ENCODE measurements around the gene RMND5A. TPM values are rescaled to one million over a fixed set of nuclear protein-coding genes. Genes with fewer than 3 reads are reported as not detected.

Gene RMND5A
- total RNA-seq, 1 donor from 2014 or later, result 44.3 TPM

GRCh38 chr2:86675104-86675503 is 45.0 kb upstream of the RMND5A start:
- Mint-ChIP-seq H3K36me3 (no peaks in the 10 kb centered on the region), H3K27ac (no peak overlapping the region), H3K4me3 (no peak overlapping the region), H3K27me3 (ENCODE audit: low read depth) (peaks cover 7% of the 10 kb centered on the region), H3K9me3 (no peaks in the 10 kb centered on the region), H3K4me1 (peaks cover 4% of the 10 kb centered on the region)
- TF ChIP-seq CTCF (IDR thresholded peaks at IDR 0.05; ENCODE audit: unreplicated experiment), result no peak
- no peak for DNase-seq (ENCODE audit: low spot score in 2 of 2, unreplicated experiment in 2 of 2)

- Mint-ChIP-seq H3K4me3 (no peak overlapping the region), H3K36me3 (no peaks in the 10 kb centered on the region), H3K27me3 (ENCODE audit: low read depth) (peaks cover 7% of the 10 kb centered on the region), H3K9me3 (no peaks in the 10 kb centered on the region), H3K27ac (no peak overlapping the region), H3K4me1 (peaks cover 4% of the 10 kb centered on the region)
- no peak for DNase-seq (ENCODE audit: low spot score in 2 of 2, unreplicated experiment in 2 of 2)
- no peak for TF ChIP-seq CTCF (IDR thresholded peaks at IDR 0.05; ENCODE audit: unreplicated experiment)
These were observed 44.5 kb upstream of the RMND5A start for GRCh38 chr2:86675511-86676015.

GRCh38 chr2:86677816-86678215 is 42.3 kb upstream of the RMND5A start:
- H3K27ac Mint-ChIP-seq, result no peak overlapping the region
- peaks cover 7% of the 10 kb centered on the region for H3K27me3 Mint-ChIP-seq (ENCODE audit: low read depth)
- no peaks in the 10 kb centered on the region for H3K4me1 Mint-ChIP-seq
- no peak for TF ChIP-seq CTCF (IDR thresholded peaks at IDR 0.05; ENCODE audit: unreplicated experiment)
- DNase-seq (ENCODE audit: low spot score in 2 of 2, unreplicated experiment in 2 of 2), result no peak
- no peaks in the 10 kb centered on the region for H3K36me3 Mint-ChIP-seq
- H3K9me3 Mint-ChIP-seq, result no peaks in the 10 kb centered on the region
- no peak overlapping the region for H3K4me3 Mint-ChIP-seq

GRCh38 chr2:86679036-86679435 is 41.1 kb upstream of the RMND5A start:
- no peak overlapping the region for H3K27ac Mint-ChIP-seq
- H3K4me1 Mint-ChIP-seq, result no peaks in the 10 kb centered on the region
- H3K36me3 Mint-ChIP-seq, result no peaks in the 10 kb centered on the region
- H3K4me3 Mint-ChIP-seq, result no peak overlapping the region
- no peak for TF ChIP-seq CTCF (IDR thresholded peaks at IDR 0.05; ENCODE audit: unreplicated experiment)
- H3K9me3 Mint-ChIP-seq, result no peaks in the 10 kb centered on the region
- peaks cover 7% of the 10 kb centered on the region for H3K27me3 Mint-ChIP-seq (ENCODE audit: low read depth)
- no peak for DNase-seq (ENCODE audit: low spot score in 2 of 2, unreplicated experiment in 2 of 2)

- no peaks in the 10 kb centered on the region for H3K9me3 Mint-ChIP-seq
- TF ChIP-seq CTCF (IDR thresholded peaks at IDR 0.05; ENCODE audit: unreplicated experiment), result no peak
- no peak for DNase-seq (ENCODE audit: low spot score in 2 of 2, unreplicated experiment in 2 of 2)
- H3K27me3 Mint-ChIP-seq (ENCODE audit: low read depth), result no peaks in the 10 kb centered on the region
- H3K27ac Mint-ChIP-seq, result no peak overlapping the region
- H3K4me1 Mint-ChIP-seq, result no peaks in the 10 kb centered on the region
- H3K4me3 Mint-ChIP-seq, result no peak overlapping the region
- no peaks in the 10 kb centered on the region for H3K36me3 Mint-ChIP-seq
These were observed 34.7 kb upstream of the RMND5A start for GRCh38 chr2:86685351-86685750.

GRCh38 chr2:86686460-86686859 is 33.6 kb upstream of the RMND5A start:
- no peaks in the 10 kb centered on the region for H3K4me1 Mint-ChIP-seq

More at GRCh38 chr2:86686460-86686859, 33.6 kb upstream of the RMND5A start:
- DNase-seq (ENCODE audit: low spot score in 2 of 2, unreplicated experiment in 2 of 2), result no peak
- Mint-ChIP-seq H3K9me3 (no peaks in the 10 kb centered on the region), H3K4me3 (no peak overlapping the region), H3K27me3 (ENCODE audit: low read depth) (no peaks in the 10 kb centered on the region), H3K27ac (no peak overlapping the region), H3K36me3 (no peaks in the 10 kb centered on the region)
- TF ChIP-seq CTCF (IDR thresholded peaks at IDR 0.05; ENCODE audit: unreplicated experiment), result no peak
